Panc1 (cell line): ENCODE data around the gene NCR3LG1. TPM values are rescaled to one million over a fixed set of nuclear protein-coding genes. Genes with fewer than 3 reads are reported as not detected.

Experiments used
- ATAC-seq: fragments of 200-7000 bp; cut with Tn5 transposase; 2 replicates; pipeline ENCODE4 v1.9.1; 2020; ENCODE audit warnings: mild to moderate bottlenecking, moderate library complexity
- BruUV-seq: library from RNA; stranded (reverse); fragments of 400-500 nt; replicated peaks from 2 replicates; lab custom pipeline; 2021; lab: Mats Ljungman, UMichigan
- CTCF ChIA-PET: fragments of 300-600 bp; sonication (Branson Sonifier 250); formaldehyde crosslinking; loops from one replicate; lab custom pipeline; 2022; ENCODE audit warnings: antibody characterized with exemption; lab: Charles Lee
- POLR2A ChIA-PET: fragments of 300-600 bp; sonication (Branson Sonifier 250); formaldehyde crosslinking; loops from one replicate; lab custom pipeline; 2022; ENCODE audit warnings: antibody characterized with exemption; lab: Charles Lee
- DNase-seq: peaks from one replicate; pipeline ENCODE4 v3.0.0-alpha.2; 2010; ENCODE audit warnings: low read depth, low spot score
- H3K27ac ChIP-seq: 2 replicates; pipeline ENCODE4 v1.5.1; 2011; ENCODE audit warnings: mild to moderate bottlenecking, low read length, inconsistent platforms
- H3K27me3 ChIP-seq: fragments of 200-500 bp; sonication (Bioruptor generic); 2 replicates; pipeline ENCODE4 v1.6.0; 2014; ENCODE audit warnings: low read length, inconsistent platforms; ENCODE audit not compliant: control insufficient read depth, insufficient read depth
- H3K36me3 ChIP-seq: fragments of 200-500 bp; sonication (Bioruptor generic); 2 replicates; pipeline ENCODE4 v1.5.1; 2014; ENCODE audit warnings: inconsistent platforms, mild to moderate bottlenecking, low read length, moderate library complexity; ENCODE audit not compliant: control insufficient read depth, insufficient read depth
- H3K4me1 ChIP-seq: 2 replicates; pipeline ENCODE4 v1.5.1; 2011; ENCODE audit warnings: inconsistent platforms, mild to moderate bottlenecking, low read length, moderate library complexity; ENCODE audit not compliant: control insufficient read depth, insufficient read depth
- H3K4me3 ChIP-seq, 2 experiments: 2 replicates each; pipeline ENCODE4 v1.5.1; 2011 to 2012; ENCODE audit warnings: low read depth in 2 of 2, low read length in 2 of 2, mild to moderate bottlenecking in 2 of 2, inconsistent platforms in 1 of 2, moderate library complexity in 1 of 2
- H3K9me3 ChIP-seq: fragments of 200-500 bp; sonication (Bioruptor generic); 2 replicates; pipeline ENCODE4 v1.5.1; 2014; ENCODE audit warnings: low read depth, mild to moderate bottlenecking, inconsistent platforms, low read length, moderate library complexity; ENCODE audit not compliant: control insufficient read depth, insufficient read depth
- POLR2AphosphoS5 ChIP-seq: IDR thresholded peaks from 2 replicates; pipeline ENCODE4 v1.6.1; 2012; ENCODE audit warnings: mild to moderate bottlenecking, low read depth, low read length, moderate library complexity
- SIN3A ChIP-seq: IDR thresholded peaks from 2 replicates; pipeline ENCODE4 v1.6.1; 2012; ENCODE audit warnings: low read depth, mild to moderate bottlenecking, low read length, moderate library complexity, borderline replicate concordance; ENCODE audit not compliant: insufficient read depth
- TCF7L2 ChIP-seq: IDR thresholded peaks from 2 replicates; pipeline ENCODE4 v1.6.1; 2011; ENCODE audit warnings: mild to moderate bottlenecking, low read depth, low read length, inconsistent platforms
- in situ Hi-C: cut with HindIII; loops from 2 replicates; pipeline ENCODE4 v1.10.0; 2016; ENCODE audit warnings: low sequenced_read_pairs, low pct_unique_long_range_greater_than_20kb
- intact Hi-C: fragments of 100-400 bp; cut with micrococcal nuclease; formaldehyde crosslinking; loops from one replicate; pipeline ENCODE4 v1.10.0; 2022; ENCODE audit not compliant: unreplicated experiment
- total RNA-seq: library from RNA; stranded (reverse); gene quantifications from one replicate; pipeline ENCODE4 v1.2.1, GENCODE V29; 2021; ENCODE audit not compliant: unreplicated experiment
- TF ChIP-seq, protein P1 (sequence below): fragments of 450-650 bp; IDR thresholded peaks from 2 replicates; pipeline ENCODE4 v1.5.1; 2017; ENCODE audit warnings: mild to moderate bottlenecking
- TF ChIP-seq, protein P2 (sequence below), 2 experiments: IDR thresholded peaks; 2 replicates each; pipeline ENCODE4 v1.6.1; 2011 to 2012; ENCODE audit warnings: low read depth in 2 of 2, control low read depth in 1 of 2, low read length in 1 of 2, mild to moderate bottlenecking in 1 of 2, moderate library complexity in 1 of 2; ENCODE audit not compliant: insufficient read depth in 1 of 2

Gene NCR3LG1
- total RNA-seq, 1 experiment from 2014 or later: 8.6 TPM

DNA sequence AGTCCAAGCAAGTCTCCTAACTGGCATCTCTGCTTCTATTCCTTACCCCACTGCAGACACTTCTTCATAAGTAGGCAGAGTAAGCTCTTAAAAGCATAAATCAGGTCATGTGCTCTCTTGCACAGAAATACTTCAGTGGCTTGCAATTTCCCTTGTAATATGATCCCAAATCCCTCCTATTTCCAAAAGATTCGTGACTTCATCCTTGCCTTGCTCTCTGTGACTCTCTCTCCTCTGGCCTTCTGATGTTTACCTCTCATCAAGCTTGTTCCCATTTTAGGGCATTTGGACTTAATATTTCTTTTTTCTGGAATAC is 37.4 kb upstream of the NCR3LG1 start:
- ATAC-seq: no peak
- Histone ChIP-seq H3K27me3 (no peaks in the 10 kb centered on the region), H3K27ac (no peak overlapping the region), H3K9me3 (no peaks in the 10 kb centered on the region), H3K4me3 (no peak overlapping the region), H3K36me3 (peaks cover 7% of the 10 kb centered on the region), H3K4me1 (no peaks in the 10 kb centered on the region)
- ChIA-PET CTCF (no interaction called here), POLR2A (no interaction called here)
- BruUV-seq: no TSS peak
- no peak for TF ChIP-seq TCF7L2
- intact Hi-C loops (no loop called here), in situ Hi-C loops (no loop called here)
- no peak for DNase-seq

DNA sequence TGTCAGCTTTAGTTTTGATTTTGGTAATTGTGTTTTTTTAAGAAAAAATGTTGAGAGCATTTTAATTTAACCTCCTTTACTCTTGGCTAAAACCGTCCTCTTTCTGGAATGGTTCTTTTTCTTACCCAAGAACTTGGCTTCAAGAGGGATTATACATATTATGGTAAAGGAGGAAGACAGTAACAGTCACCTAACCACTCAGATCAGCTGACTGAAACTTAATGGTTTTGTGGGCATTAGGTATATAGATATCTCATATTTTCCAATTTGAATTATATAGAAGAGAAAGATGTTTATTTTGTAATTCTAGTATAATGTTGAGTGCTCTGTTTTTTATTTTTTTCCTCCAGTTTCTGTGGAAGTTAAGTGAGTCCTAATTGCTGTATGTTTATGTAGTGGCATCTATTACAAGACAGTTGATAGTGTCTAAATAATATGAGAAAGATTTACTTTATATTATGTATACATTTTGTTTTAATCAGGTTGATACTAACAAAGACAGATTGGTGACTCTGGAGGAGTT is 36.6 kb upstream of the NCR3LG1 start:
- in situ Hi-C loops (no loop called here), intact Hi-C loops (no loop called here)
- peaks cover 5% of the 10 kb centered on the region for H3K36me3 ChIP-seq
- no TSS peak for BruUV-seq
- POLR2A ChIA-PET: interaction anchor here (0.7 kb wide), 1 partner anchor 91 kb away, joined by 3 read pairs; no protein-coding TSS in a partner anchor
- H3K4me3 ChIP-seq: no peak overlapping the region
- no peaks in the 10 kb centered on the region for H3K9me3 ChIP-seq
- no peak overlapping the region for H3K27ac ChIP-seq
- CTCF ChIA-PET: no interaction called here
- H3K27me3 ChIP-seq: no peaks in the 10 kb centered on the region
- DNase-seq (no peak), ATAC-seq (no peak)
- TF ChIP-seq, protein P1, sequence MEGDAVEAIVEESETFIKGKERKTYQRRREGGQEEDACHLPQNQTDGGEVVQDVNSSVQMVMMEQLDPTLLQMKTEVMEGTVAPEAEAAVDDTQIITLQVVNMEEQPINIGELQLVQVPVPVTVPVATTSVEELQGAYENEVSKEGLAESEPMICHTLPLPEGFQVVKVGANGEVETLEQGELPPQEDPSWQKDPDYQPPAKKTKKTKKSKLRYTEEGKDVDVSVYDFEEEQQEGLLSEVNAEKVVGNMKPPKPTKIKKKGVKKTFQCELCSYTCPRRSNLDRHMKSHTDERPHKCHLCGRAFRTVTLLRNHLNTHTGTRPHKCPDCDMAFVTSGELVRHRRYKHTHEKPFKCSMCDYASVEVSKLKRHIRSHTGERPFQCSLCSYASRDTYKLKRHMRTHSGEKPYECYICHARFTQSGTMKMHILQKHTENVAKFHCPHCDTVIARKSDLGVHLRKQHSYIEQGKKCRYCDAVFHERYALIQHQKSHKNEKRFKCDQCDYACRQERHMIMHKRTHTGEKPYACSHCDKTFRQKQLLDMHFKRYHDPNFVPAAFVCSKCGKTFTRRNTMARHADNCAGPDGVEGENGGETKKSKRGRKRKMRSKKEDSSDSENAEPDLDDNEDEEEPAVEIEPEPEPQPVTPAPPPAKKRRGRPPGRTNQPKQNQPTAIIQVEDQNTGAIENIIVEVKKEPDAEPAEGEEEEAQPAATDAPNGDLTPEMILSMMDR: no peak
- TF ChIP-seq, protein P2, sequence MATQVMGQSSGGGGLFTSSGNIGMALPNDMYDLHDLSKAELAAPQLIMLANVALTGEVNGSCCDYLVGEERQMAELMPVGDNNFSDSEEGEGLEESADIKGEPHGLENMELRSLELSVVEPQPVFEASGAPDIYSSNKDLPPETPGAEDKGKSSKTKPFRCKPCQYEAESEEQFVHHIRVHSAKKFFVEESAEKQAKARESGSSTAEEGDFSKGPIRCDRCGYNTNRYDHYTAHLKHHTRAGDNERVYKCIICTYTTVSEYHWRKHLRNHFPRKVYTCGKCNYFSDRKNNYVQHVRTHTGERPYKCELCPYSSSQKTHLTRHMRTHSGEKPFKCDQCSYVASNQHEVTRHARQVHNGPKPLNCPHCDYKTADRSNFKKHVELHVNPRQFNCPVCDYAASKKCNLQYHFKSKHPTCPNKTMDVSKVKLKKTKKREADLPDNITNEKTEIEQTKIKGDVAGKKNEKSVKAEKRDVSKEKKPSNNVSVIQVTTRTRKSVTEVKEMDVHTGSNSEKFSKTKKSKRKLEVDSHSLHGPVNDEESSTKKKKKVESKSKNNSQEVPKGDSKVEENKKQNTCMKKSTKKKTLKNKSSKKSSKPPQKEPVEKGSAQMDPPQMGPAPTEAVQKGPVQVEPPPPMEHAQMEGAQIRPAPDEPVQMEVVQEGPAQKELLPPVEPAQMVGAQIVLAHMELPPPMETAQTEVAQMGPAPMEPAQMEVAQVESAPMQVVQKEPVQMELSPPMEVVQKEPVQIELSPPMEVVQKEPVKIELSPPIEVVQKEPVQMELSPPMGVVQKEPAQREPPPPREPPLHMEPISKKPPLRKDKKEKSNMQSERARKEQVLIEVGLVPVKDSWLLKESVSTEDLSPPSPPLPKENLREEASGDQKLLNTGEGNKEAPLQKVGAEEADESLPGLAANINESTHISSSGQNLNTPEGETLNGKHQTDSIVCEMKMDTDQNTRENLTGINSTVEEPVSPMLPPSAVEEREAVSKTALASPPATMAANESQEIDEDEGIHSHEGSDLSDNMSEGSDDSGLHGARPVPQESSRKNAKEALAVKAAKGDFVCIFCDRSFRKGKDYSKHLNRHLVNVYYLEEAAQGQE (IDR thresholded peaks at IDR 0.05; ENCODE audit: insufficient read depth in 1 of 2, low read depth in 2 of 2, low read length in 1 of 2): no peak
- TF ChIP-seq SIN3A (no peak), TCF7L2 (no peak)
- no peaks in the 10 kb centered on the region for H3K4me1 ChIP-seq

DNA sequence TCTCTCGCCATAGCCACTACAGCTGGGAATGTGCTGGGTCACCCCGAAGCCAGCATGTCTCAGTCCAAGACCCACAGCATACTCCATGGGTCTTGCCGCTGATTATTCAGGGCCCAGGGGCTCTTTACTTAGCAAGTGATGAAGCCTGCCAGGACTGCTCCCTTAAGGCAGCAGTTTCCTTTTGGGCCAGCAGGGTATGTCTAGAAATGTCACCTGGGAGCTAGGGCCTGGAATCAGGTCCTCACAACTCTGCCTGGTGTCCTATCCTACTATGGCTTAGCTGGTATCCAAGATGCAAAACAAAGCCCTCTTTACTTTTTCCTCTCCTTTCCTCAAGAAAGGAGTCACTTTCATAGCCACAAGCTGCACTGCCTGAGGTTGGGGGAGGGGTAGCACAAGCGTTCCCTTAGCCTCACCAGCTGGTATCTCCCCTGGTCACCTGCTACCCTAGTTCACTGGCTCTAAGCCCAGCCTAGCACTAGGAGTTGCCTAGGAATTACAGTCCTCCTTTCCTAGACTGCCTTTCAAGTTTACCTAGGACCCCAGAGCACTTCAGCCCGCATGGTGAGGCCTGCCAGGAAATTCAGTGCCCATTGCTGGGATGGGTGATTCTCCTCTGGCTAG is 22.6 kb upstream of the NCR3LG1 start:
- Histone ChIP-seq H3K4me1 (no peaks in the 10 kb centered on the region), H3K27me3 (no peaks in the 10 kb centered on the region), H3K4me3 (no peak overlapping the region), H3K27ac (no peak overlapping the region), H3K9me3 (no peaks in the 10 kb centered on the region), H3K36me3 (peaks cover 4% of the 10 kb centered on the region; the same call in 1 of the 2 replicates)
- intact Hi-C loops: no loop called here
- DNase-seq (no peak), ATAC-seq (no peak)
- in situ Hi-C loops: no loop called here
- POLR2A ChIA-PET: no interaction called here
- BruUV-seq: no TSS peak
- CTCF ChIA-PET: no interaction called here
- TF ChIP-seq POLR2AphosphoS5: no peak
- no peak for TF ChIP-seq TCF7L2
- TF ChIP-seq, protein P1: no peak
- TF ChIP-seq SIN3A: no peak
- TF ChIP-seq, protein P2 (IDR thresholded peaks at IDR 0.05; ENCODE audit: insufficient read depth in 1 of 2, low read depth in 2 of 2, low read length in 1 of 2): no peak
